ENCODE data around the gene BBS9.
"Not testable (repeated sequence)": the region's sequence is repeated elsewhere in the genome, so short reads cannot be mapped to it uniquely, and the experiment has no call there.

BBS9 gene

GRCh38 chr7:33287738-33288137 lies 158.4 kb downstream of the BBS9 start:
- DNase-seq (ENCODE audit: low read depth) = no peak
- TF ChIP-seq CTCF (IDR thresholded peaks at IDR 0.05; ENCODE audit: low read depth, low read length, missing control alignments) = no peak
- no peak overlapping the region for H3K4me3 ChIP-seq (ENCODE audit: low read depth, low read length)

- no peak for TF ChIP-seq CTCF (IDR thresholded peaks at IDR 0.05; ENCODE audit: low read depth, low read length, missing control alignments)
- DNase-seq (ENCODE audit: low read depth) = no peak
- no peak overlapping the region for H3K4me3 ChIP-seq (ENCODE audit: low read depth, low read length)
These were observed 169.5 kb downstream of the BBS9 start for GRCh38 chr7:33298848-33299247.

- H3K4me3 ChIP-seq (ENCODE audit: low read depth, low read length) = no peak overlapping the region
- no peak for TF ChIP-seq CTCF (IDR thresholded peaks at IDR 0.05; ENCODE audit: low read depth, low read length, missing control alignments)
- DNase-seq (ENCODE audit: low read depth) = no peak
These were observed 170.1 kb downstream of the BBS9 start for GRCh38 chr7:33299425-33299824.

GRCh38 chr7:33300131-33300530 lies 170.8 kb downstream of the BBS9 start:
- DNase-seq (ENCODE audit: low read depth) = no peak
- H3K4me3 ChIP-seq (ENCODE audit: low read depth, low read length) = no peak overlapping the region
- no peak for TF ChIP-seq CTCF (IDR thresholded peaks at IDR 0.05; ENCODE audit: low read depth, low read length, missing control alignments)

- DNase-seq (ENCODE audit: low read depth) = no peak
- no peak overlapping the region for H3K4me3 ChIP-seq (ENCODE audit: low read depth, low read length)
- TF ChIP-seq CTCF (IDR thresholded peaks at IDR 0.05; ENCODE audit: low read depth, low read length, missing control alignments) = no peak
These were observed 171.4 kb downstream of the BBS9 start for GRCh38 chr7:33300742-33301141.

- DNase-seq (ENCODE audit: low read depth); H3K4me3 ChIP-seq (ENCODE audit: low read depth, low read length): not testable (repeated sequence)
These were observed 174.7 kb downstream of the BBS9 start for GRCh38 chr7:33303978-33304557.

- no peak for DNase-seq (ENCODE audit: low read depth)
- no peak overlapping the region for H3K4me3 ChIP-seq (ENCODE audit: low read depth, low read length)
- no peak for TF ChIP-seq CTCF (IDR thresholded peaks at IDR 0.05; ENCODE audit: low read depth, low read length, missing control alignments)
These were observed 177.8 kb downstream of the BBS9 start for GRCh38 chr7:33307205-33307604.

All from GM12864 (cell line).